Measurements from ENCODE around the gene SLC22A17.

- TF ChIP-seq, protein P1, sequence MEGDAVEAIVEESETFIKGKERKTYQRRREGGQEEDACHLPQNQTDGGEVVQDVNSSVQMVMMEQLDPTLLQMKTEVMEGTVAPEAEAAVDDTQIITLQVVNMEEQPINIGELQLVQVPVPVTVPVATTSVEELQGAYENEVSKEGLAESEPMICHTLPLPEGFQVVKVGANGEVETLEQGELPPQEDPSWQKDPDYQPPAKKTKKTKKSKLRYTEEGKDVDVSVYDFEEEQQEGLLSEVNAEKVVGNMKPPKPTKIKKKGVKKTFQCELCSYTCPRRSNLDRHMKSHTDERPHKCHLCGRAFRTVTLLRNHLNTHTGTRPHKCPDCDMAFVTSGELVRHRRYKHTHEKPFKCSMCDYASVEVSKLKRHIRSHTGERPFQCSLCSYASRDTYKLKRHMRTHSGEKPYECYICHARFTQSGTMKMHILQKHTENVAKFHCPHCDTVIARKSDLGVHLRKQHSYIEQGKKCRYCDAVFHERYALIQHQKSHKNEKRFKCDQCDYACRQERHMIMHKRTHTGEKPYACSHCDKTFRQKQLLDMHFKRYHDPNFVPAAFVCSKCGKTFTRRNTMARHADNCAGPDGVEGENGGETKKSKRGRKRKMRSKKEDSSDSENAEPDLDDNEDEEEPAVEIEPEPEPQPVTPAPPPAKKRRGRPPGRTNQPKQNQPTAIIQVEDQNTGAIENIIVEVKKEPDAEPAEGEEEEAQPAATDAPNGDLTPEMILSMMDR (IDR thresholded peaks at IDR 0.05 in 2 of 3, conservative IDR thresholded peaks at IDR 0.05 in 1 of 3; ENCODE audit: insufficient read depth in 2 of 3, low read depth in 1 of 3, low read length in 3 of 3): no peak
- TF ChIP-seq, protein P2, sequence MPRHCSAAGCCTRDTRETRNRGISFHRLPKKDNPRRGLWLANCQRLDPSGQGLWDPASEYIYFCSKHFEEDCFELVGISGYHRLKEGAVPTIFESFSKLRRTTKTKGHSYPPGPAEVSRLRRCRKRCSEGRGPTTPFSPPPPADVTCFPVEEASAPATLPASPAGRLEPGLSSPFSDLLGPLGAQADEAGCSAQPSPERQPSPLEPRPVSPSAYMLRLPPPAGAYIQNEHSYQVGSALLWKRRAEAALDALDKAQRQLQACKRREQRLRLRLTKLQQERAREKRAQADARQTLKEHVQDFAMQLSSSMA (CRISPR knock-in tag; IDR thresholded peaks at IDR 0.05): no peak
- no peak for TF ChIP-seq ESRRA (IDR thresholded peaks at IDR 0.05; ENCODE audit: borderline replicate concordance, low read depth)
- TF ChIP-seq ZNF639 (CRISPR knock-in tag; conservative IDR thresholded peaks at IDR 0.05 in 1 of 2, IDR thresholded peaks at IDR 0.05 in 1 of 2): no peak
- no peak for TF ChIP-seq ZNF696 (CRISPR knock-in tag; conservative IDR thresholded peaks at IDR 0.05)
- no peak for TF ChIP-seq KAT2B (IDR thresholded peaks at IDR 0.05; ENCODE audit: low read depth, low read length)
Observed at GRCh38 chr14:23399136-23399535, 46.4 kb upstream of the SLC22A17 start.
